ENCODE data around the gene RELL1.

Gene RELL1

DNA sequence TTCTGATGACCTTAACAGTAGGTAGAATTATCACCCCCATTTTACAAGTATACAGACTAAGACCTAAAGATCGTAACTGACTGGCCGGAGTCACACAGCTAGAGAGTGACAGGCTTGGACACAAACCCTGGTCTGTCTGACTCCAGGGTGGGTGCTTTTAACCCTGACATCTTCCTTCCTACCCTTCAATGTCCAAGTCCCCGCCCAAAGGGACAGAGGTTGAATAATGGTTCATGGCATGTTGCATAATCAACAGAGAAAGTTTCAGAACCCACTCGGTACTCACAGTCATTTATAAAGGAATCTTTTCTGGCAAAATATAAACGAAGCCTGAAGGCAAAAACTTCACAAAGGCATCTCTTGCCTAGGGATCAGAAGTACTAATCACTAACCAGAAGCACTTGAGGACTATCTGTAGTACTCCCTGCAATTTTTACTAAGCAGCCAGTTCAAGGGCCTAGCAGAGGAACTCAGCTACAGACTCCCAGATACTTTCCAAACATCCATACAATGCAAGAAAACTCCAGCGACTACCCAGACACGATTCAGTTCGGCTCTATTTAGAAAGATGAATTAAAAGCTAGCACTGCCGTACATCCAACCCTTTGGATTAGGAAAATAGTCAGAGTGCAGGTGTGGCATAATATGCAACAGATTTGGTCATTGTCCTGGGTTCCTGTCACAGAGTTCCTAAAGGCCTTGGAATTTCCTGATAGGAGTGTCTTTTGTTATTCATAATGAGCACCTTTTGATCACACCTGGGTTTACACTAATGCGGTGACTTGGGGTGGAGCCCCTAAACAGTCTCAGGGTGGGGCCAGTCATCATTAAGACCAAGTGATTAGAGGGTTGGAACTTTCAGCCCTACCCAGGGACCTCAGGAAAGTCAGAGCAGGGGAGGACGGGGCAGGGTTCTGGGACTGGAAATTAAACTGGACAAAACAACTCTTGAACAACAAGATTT lies 44.0 kb downstream of the RELL1 start:
- DNase-seq (ENCODE audit: low read depth in 4 of 4, low spot score in 1 of 4), result no peak

- DNase-seq (ENCODE audit: low read depth in 4 of 4, low spot score in 1 of 4), result no peak
Observed at GRCh38 chr4:37641352-37641751, 44.8 kb downstream of the RELL1 start.

DNA sequence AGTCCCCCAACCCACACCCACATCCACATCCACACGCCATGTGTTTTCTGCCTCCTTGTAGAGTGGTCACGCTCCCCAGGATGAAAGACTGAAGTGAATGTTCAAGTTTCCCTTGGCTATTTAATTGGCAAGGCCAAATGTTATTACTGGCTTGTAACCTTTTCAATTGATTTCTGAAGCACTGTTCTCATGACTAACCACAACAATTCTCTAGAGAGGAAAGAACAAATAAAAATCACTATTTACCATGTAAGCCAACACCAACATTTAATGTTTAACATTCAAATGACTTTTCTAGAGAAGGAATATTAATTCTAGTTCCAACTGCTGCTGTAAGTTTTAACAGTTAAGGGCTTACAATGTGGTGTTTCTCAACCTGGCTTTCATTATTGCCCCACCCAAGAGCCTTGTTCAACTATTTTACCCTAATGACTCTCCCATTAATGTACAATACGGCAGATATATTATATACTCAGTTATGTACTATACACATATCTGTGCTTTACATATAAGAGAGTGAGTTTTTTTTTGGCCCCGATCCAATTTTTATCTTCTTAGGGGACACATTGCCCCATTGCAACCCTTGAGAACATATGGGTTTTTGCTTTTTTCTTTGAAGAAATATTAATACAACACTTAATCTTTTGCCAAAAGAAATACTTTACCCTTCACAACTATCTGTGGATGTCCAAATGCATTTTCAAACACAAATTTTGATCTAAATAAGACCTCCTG lies 46.5 kb downstream of the RELL1 start:
- DNase-seq (ENCODE audit: low read depth in 4 of 4, low spot score in 1 of 4), result no peak

- DNase-seq (ENCODE audit: low read depth in 4 of 4, low spot score in 1 of 4), result no peak
Observed at GRCh38 chr4:37635155-37635554, 51.0 kb downstream of the RELL1 start.

GRCh38 chr4:37634180-37634579 lies 52.0 kb downstream of the RELL1 start:
- no peak for DNase-seq (ENCODE audit: low read depth in 4 of 4, low spot score in 1 of 4)

DNA sequence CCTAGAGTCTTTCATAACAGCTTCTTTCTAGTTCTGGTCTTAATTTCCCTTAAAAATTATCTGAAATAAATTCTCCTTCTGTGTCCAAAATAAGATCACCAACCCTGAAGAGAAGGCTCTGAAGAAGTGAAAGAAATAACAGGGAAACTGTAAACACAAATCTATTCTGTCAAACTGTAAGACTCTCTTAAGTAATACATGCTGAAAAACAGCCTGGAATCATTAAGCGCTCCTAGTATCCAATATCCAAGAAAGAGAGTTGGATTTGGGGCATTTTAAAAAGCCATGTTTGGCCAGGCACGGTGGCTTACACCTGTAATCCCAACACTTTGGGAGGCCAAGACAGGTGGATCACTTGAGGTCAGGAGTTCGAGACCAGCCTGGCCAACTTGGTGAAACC lies 53.3 kb downstream of the RELL1 start:
- DNase-seq (ENCODE audit: low read depth in 4 of 4, low spot score in 1 of 4), result no peak

DNA sequence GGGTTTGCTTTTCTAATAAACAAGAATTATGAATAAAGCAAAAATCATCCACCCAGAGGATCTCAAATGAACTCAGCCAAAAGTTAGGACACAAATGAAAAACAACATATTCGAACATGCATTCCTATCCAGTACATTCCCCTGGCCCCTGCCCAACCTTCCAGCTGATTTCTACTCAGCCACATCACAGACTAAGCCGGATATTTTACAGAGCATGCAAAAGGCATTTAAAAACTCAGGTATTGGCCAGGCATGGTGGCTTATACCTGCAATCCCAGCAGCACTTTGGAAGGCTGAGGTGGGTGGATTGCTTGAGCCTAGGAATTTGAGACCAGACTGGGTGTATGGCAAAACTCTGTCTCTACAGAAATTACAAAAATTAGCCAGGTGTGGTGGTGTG lies 54.6 kb downstream of the RELL1 start:
- DNase-seq (ENCODE audit: low read depth in 4 of 4, low spot score in 1 of 4), result no peak

DNA sequence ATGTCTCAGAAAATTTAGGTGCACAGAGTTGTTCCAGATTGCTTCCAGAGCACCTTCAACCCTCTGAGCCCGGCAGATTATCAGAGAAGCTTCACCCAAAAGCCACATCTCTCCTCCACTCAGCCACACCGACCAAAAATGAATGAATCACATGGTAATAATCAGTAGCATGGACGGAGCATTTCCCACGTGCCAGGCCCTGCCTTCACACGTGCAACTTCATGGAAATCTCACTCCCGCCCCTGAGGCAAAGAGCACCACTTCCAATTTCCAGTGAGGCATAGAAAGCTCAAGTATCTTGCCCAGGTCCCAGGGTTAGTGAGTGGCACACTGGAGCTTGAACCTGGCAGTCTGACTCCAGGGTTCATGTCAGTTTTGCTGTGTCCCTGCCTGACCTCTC lies 56.5 kb downstream of the RELL1 start:
- no peak for DNase-seq (ENCODE audit: low read depth in 4 of 4, low spot score in 1 of 4)

GRCh38 chr4:37628977-37629609 lies 57.1 kb downstream of the RELL1 start:
- no peak for DNase-seq (ENCODE audit: low read depth in 4 of 4, low spot score in 1 of 4)

GRCh38 chr4:37627263-37627662 lies 58.9 kb downstream of the RELL1 start:
- no peak for DNase-seq (ENCODE audit: low read depth in 4 of 4, low spot score in 1 of 4)

GRCh38 chr4:37625499-37625898 lies 60.7 kb downstream of the RELL1 start:
- no peak for DNase-seq (ENCODE audit: low read depth in 4 of 4, low spot score in 1 of 4)

GRCh38 chr4:37623940-37624339 lies 62.2 kb downstream of the RELL1 start:
- DNase-seq (ENCODE audit: low read depth in 4 of 4, low spot score in 1 of 4), result no peak

GRCh38 chr4:37623125-37623524 lies 63.1 kb downstream of the RELL1 start:
- DNase-seq (ENCODE audit: low read depth in 4 of 4, low spot score in 1 of 4), result no peak

DNA sequence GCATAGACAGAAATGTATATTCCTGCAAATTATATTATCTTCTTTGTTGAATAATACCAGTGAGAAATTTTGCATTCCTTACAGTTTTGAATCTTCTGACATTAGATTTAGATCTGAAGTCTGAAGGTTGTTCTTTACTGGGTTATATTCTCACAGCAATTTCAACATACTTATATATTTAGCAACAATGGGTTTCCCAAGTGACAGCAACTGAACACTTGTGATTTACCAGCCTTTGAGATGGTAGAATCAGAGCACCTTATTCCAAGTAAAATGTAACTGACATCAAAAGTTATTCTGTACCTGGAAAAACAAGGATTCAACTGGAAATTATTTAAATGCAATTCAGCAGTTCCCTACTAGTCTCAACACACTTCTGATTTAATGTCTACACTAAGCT lies 66.0 kb downstream of the RELL1 start:
- no peak for DNase-seq (ENCODE audit: low read depth in 4 of 4, low spot score in 1 of 4)

GRCh38 chr4:37615720-37616063 lies 70.5 kb downstream of the RELL1 start:
- DNase-seq (ENCODE audit: low read depth in 4 of 4, low spot score in 1 of 4), result no peak

DNA sequence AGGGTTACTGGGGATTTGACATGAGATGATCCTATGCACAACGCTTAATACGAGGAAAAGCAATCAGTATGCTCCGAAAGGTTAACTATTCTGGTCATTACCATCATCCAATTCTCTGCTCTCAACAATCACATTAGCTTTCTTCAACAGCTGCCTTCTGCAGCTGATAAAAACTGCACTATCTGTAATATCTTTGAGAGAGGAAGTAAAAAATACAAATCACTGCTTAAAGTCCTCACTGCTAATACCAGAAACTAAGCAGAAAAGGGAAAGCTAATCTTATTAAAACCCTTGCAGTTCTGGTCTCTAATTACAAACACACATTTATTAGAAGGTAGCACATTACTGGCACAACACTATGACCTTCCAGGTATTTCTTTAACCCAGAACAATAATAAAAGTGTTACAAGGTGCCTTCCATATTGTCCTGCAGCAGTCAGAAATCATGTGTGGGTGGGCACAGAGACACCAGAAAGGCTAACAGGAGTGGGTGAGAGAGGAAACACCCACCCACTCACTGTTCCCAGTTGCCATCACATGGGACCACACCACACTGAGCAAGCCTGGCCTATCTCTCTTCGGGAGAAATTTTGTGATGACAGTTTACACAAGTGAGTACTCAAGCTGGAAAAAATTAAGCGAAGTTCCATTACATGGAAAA lies 71.0 kb downstream of the RELL1 start:
- DNase-seq (ENCODE audit: low read depth in 4 of 4, low spot score in 1 of 4), result no peak

DNA sequence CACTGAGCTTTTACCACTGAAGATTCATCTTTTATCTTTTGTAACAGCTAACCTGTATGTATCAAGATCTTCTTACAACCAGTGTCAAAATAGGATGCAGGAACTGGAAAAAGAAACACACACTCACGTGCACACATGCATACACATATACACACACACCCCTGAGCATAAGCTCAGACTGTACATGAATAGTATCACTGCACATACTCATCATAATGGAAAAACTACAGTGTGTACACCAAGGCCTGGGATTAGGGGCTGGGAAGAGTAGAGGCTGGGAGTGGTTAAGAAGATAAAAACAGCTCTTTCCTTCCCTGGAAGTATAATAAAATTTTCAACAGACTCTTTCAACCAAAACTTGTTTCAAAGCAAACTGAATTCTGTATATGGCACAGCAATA lies 73.4 kb downstream of the RELL1 start:
- DNase-seq (ENCODE audit: low read depth in 4 of 4, low spot score in 1 of 4), result no peak

DNA sequence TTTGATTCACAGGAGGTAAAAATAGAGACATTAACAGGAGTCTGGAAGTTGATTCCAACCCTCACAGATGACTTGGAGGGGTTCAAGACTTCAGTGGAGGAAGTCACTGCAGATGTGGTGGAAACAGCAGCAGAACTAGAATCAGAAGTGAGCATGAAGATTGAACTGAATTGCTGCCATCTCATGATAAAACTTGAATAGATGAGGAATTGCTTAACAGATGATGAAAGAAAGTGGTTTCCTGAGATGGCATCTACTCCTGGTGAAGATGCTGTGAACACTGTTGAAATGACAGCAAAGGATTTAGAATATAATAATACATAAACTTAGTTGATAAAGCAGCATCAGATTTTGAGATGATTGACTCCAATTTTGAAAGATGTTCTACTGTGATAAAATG lies 76.5 kb downstream of the RELL1 start:
- DNase-seq (ENCODE audit: low read depth in 4 of 4, low spot score in 1 of 4), result no peak

GRCh38 chr4:37607018-37607417 lies 79.2 kb downstream of the RELL1 start:
- no peak for DNase-seq (ENCODE audit: low read depth in 4 of 4, low spot score in 1 of 4)

GRCh38 chr4:37605843-37606565 lies 80.2 kb downstream of the RELL1 start:
- DNase-seq (ENCODE audit: low read depth in 4 of 4, low spot score in 1 of 4), result no peak

DNA sequence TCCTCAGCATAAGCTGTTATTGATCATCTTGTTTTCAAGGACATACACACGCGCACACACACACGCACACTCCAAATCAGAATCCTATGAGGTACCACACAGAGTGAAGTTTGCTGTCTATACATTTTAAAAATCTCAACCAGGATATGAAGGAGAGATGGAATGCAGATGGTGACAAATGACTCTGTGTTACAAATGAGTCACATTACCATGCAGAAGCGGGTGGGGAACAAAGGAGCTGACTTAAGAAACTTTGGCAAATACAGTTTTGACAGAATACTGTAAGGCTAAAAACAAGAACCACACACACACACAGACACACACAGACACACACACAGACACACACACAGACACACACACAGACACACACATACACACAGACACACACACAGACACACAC lies 81.7 kb downstream of the RELL1 start:
- no peak for DNase-seq (ENCODE audit: low read depth in 4 of 4, low spot score in 1 of 4)

Measured in stimulated activated CD4-positive, alpha-beta T cell treated with anti-CD3 and anti-CD28 coated beads, Interleukin-1b, Interleukin-23, amount 100 ng/mL, for 24 hours (primary cell).